GM12878 (cell line): Measurements from ENCODE around the gene SUB1.

ENCODE experiments used
- RAD21 ChIP-seq: IDR thresholded peaks from 2 replicates; pipeline ENCODE4 v1.6.1; 2011; ENCODE audit warnings: mild to moderate bottlenecking, low read depth, low read length, moderate library complexity; ENCODE audit not compliant: insufficient read depth
- SIN3A ChIP-seq: IDR thresholded peaks from 2 replicates; pipeline ENCODE4 v1.6.1; 2012; ENCODE audit warnings: low read depth, low read length, improper control_type of control experiment
- TF ChIP-seq, protein P1 (sequence below), 3 experiments: IDR thresholded peaks in 2 of 3; conservative IDR thresholded peaks in 1 of 3; 2 replicates each; pipeline ENCODE4 v1.5.1; 2011; ENCODE audit warnings: low read depth in 3 of 3, low read length in 3 of 3, mild to moderate bottlenecking in 3 of 3, control low read depth in 2 of 3, moderate library complexity in 2 of 3, inconsistent platforms in 1 of 3, mixed read lengths in 1 of 3; ENCODE audit not compliant: control insufficient read depth in 2 of 3, insufficient read depth in 1 of 3; ENCODE audit errors: extremely low read depth in 1 of 3
- TF ChIP-seq, protein P2 (sequence below): IDR thresholded peaks from 2 replicates; pipeline ENCODE4 v1.6.1; 2011; ENCODE audit warnings: low read depth, mild to moderate bottlenecking, low read length, moderate library complexity, borderline replicate concordance; ENCODE audit errors: extremely low read depth

DNA sequence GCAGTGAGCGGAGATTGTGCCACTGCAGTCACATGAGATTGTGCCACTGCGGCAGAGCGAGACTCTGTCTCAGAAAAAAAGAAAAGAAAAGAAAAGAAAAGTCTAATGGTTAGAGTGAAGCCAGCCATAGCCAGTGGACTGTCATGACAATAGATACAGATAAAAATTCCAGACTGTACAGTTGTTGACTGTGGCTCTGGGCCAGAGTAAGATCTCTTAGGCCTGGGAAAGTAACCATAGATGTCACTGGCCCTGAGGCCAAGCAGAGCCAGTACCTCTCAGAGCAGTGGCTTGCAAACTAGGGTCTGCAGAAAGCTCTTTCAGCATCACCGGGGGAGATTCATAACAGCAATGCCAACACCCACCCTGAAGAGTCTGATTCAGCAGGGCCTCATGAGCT is 44.1 kb upstream of the SUB1 start:
- TF ChIP-seq RAD21, result no peak
- TF ChIP-seq, protein P1, sequence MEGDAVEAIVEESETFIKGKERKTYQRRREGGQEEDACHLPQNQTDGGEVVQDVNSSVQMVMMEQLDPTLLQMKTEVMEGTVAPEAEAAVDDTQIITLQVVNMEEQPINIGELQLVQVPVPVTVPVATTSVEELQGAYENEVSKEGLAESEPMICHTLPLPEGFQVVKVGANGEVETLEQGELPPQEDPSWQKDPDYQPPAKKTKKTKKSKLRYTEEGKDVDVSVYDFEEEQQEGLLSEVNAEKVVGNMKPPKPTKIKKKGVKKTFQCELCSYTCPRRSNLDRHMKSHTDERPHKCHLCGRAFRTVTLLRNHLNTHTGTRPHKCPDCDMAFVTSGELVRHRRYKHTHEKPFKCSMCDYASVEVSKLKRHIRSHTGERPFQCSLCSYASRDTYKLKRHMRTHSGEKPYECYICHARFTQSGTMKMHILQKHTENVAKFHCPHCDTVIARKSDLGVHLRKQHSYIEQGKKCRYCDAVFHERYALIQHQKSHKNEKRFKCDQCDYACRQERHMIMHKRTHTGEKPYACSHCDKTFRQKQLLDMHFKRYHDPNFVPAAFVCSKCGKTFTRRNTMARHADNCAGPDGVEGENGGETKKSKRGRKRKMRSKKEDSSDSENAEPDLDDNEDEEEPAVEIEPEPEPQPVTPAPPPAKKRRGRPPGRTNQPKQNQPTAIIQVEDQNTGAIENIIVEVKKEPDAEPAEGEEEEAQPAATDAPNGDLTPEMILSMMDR (IDR thresholded peaks at IDR 0.05 in 2 of 3, conservative IDR thresholded peaks at IDR 0.05 in 1 of 3; ENCODE audit: control insufficient read depth in 2 of 3, extremely low read depth in 1 of 3, insufficient read depth in 1 of 3, low read depth in 3 of 3, low read length in 3 of 3), result no peak
- no peak for TF ChIP-seq SIN3A
- TF ChIP-seq, protein P2, sequence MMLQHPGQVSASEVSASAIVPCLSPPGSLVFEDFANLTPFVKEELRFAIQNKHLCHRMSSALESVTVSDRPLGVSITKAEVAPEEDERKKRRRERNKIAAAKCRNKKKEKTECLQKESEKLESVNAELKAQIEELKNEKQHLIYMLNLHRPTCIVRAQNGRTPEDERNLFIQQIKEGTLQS, result no peak
